ENCODE results near the gene FOCAD.

DNA sequence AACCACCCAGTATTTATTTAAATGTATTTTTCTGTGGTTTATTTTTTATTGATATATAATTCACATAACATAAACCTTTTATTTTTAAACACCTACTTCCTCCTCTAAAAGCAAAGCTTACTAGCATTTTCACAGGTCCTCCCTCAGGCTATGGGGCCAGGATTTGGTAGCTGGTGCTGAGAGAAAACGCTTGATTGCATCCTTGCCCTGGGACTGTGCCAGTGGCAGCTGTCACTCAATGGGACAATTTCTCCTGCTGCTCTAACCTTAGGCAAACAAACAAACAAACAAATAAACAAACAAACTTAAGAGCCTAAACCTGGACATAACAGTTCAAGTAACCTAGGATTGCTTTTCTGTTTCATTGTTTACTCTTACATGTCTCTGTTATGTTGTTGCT, 102.7 kb downstream of the FOCAD start:
- TF ChIP-seq, protein P1, sequence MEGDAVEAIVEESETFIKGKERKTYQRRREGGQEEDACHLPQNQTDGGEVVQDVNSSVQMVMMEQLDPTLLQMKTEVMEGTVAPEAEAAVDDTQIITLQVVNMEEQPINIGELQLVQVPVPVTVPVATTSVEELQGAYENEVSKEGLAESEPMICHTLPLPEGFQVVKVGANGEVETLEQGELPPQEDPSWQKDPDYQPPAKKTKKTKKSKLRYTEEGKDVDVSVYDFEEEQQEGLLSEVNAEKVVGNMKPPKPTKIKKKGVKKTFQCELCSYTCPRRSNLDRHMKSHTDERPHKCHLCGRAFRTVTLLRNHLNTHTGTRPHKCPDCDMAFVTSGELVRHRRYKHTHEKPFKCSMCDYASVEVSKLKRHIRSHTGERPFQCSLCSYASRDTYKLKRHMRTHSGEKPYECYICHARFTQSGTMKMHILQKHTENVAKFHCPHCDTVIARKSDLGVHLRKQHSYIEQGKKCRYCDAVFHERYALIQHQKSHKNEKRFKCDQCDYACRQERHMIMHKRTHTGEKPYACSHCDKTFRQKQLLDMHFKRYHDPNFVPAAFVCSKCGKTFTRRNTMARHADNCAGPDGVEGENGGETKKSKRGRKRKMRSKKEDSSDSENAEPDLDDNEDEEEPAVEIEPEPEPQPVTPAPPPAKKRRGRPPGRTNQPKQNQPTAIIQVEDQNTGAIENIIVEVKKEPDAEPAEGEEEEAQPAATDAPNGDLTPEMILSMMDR (IDR thresholded peaks at IDR 0.05; ENCODE audit: low read depth, low read length, poor library complexity, severe bottlenecking) = no peak
- no peak for TF ChIP-seq EZH2phosphoT487 (IDR thresholded peaks at IDR 0.05; ENCODE audit: borderline replicate concordance, low read length)

Measured in DOHH2 (cell line).